ENCODE measurements around the gene HIP1R. TPM values are rescaled to one million over a fixed set of nuclear protein-coding genes. Genes with fewer than 3 reads are reported as not detected.

The HIP1R gene
- total and polyA plus RNA-seq, 8 donors, result 23.7 to 36.7 (median 30.4) TPM

DNA sequence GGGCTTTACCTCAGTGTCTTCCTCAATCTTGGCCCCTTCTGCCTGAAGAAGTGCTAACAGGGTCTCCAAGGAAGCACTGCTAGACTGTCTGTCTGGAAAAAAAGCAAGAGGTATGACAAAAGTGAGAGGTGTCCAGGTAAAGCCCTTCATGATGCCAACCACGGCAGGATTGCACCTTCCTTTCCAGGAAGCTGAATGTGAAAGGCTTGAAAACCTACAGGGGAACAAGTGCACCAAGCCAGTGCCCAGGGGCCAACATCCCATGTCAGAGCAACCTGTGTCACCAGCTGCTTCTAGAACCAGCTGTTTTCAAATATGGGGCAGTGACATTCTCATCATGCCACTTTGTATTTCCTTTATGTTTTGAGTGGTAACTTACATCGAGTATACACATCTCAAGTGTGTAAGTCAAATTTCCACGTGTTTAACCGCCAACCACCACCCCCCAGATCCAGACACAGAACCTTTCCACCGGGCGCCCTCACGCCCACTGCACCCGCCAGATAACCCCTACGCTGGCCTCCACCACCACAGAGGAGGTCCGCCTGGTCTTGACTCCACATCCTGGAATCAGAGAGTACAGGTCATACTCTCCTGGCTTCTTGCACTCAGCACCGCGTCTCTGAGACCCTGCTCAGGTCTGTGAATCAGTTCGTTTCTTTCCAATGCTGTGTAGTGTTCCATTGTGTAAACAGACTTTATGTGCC, 33.4 kb downstream of the HIP1R start:
- H3K36me3 ChIP-seq, result peaks cover 0 to 65% of the 10 kb centered on the region in 2 donors
- H3K4me3 ChIP-seq, result no peak overlapping the region
- intact Hi-C loops (cut with DNase I), result no loop called here
- TF ChIP-seq, protein P1, sequence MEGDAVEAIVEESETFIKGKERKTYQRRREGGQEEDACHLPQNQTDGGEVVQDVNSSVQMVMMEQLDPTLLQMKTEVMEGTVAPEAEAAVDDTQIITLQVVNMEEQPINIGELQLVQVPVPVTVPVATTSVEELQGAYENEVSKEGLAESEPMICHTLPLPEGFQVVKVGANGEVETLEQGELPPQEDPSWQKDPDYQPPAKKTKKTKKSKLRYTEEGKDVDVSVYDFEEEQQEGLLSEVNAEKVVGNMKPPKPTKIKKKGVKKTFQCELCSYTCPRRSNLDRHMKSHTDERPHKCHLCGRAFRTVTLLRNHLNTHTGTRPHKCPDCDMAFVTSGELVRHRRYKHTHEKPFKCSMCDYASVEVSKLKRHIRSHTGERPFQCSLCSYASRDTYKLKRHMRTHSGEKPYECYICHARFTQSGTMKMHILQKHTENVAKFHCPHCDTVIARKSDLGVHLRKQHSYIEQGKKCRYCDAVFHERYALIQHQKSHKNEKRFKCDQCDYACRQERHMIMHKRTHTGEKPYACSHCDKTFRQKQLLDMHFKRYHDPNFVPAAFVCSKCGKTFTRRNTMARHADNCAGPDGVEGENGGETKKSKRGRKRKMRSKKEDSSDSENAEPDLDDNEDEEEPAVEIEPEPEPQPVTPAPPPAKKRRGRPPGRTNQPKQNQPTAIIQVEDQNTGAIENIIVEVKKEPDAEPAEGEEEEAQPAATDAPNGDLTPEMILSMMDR (IDR thresholded peaks at IDR 0.05), result no peak
- peak overlapping the region in 1 of 2 donors; percentile 25 for H3K27ac ChIP-seq
- ATAC-seq (no peak), DNase-seq (peak in 1 of 4 donors; percentile 19)
- no peaks in the 10 kb centered on the region for H3K9me3 ChIP-seq
- peaks cover 34 to 53% of the 10 kb centered on the region in 2 donors for H3K4me1 ChIP-seq
- no peaks in the 10 kb centered on the region for H3K27me3 ChIP-seq

DNA sequence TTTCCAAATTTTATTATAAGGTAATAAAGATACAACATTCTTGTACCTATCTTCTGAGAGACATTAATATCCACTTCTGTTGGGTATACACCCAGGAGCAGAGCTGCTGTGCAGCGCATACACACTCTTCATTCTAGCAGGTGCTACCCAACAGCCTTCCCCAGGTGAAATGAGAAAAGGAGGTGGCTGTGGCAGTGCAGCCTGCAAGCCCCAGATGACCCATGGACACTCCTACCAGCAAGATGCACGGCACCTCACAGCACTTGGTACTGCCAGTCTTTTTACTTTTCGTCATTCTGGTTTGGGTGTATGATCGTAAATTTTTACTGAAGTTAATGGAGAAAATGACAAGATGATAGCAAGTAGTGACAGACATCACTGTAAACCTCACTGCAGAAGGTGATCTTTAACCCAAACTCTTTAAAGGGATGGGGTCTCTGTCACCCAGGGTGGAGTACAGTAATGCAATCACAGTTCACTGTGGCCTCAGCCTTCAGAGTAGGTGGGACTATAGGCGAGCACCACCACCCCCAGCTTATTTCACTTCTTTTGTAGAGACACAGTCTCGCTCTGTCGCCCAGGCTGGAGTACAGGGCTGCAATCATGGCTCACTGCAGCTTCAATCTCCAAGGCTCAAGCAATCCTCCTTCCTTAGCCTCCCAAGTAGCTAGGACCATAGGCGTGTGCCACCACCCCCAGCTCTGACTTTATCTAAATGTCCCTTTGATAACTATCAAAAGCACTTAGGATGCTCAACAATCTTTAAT, 34.1 kb downstream of the HIP1R start:
- Histone ChIP-seq H3K9me3 (no peaks in the 10 kb centered on the region), H3K4me1 (peaks cover 38 to 58% of the 10 kb centered on the region in 2 donors), H3K4me3 (no peak overlapping the region), H3K27me3 (no peaks in the 10 kb centered on the region), H3K27ac (peak overlapping the region in 1 of 2 donors; percentile 91), H3K36me3 (peaks cover 0 to 63% of the 10 kb centered on the region in 2 donors)
- ATAC-seq, result no peak
- intact Hi-C loops (cut with DNase I), result no loop called here
- no peak for DNase-seq
- TF ChIP-seq, protein P1 (IDR thresholded peaks at IDR 0.05), result no peak

GRCh38 chr12:122870163-122870842, 35.0 kb downstream of the HIP1R start:
- no peak for ATAC-seq
- TF ChIP-seq, protein P1 (IDR thresholded peaks at IDR 0.05), result no peak
- intact Hi-C loops (cut with DNase I), result no loop called here
- Histone ChIP-seq H3K27ac (peak overlapping the region; percentile 87 to 91), H3K36me3 (peaks cover 0 to 54% of the 10 kb centered on the region in 2 donors), H3K27me3 (no peaks in the 10 kb centered on the region), H3K4me3 (peak overlapping the region in 1 of 2 donors; percentile 26), H3K4me1 (peaks cover 38 to 66% of the 10 kb centered on the region in 2 donors), H3K9me3 (no peaks in the 10 kb centered on the region)
- DNase-seq, result peak in 1 of 4 donors; percentile 26

- Histone ChIP-seq H3K27ac (peak overlapping the region; percentile 87 to 91), H3K27me3 (no peaks in the 10 kb centered on the region), H3K36me3 (peaks cover 0 to 47% of the 10 kb centered on the region in 2 donors), H3K9me3 (no peaks in the 10 kb centered on the region), H3K4me3 (peak overlapping the region; percentile 14 to 26), H3K4me1 (peaks cover 38 to 74% of the 10 kb centered on the region in 2 donors)
- ATAC-seq (peak; percentile 19), DNase-seq (peak in 2 of 4 donors; percentile 46 to 80)
- TF ChIP-seq, protein P1 (IDR thresholded peaks at IDR 0.05), result no peak
- intact Hi-C loops (cut with DNase I), result no loop called here
Measured at GRCh38 chr12:122870867-122871664, 35.8 kb downstream of the HIP1R start.

All from left lung (tissue), 10 donors.